Sigmoid colon (tissue), 7 donors: ENCODE results near the gene SLCO2B1. TPM values are rescaled to one million over a fixed set of nuclear protein-coding genes. Genes with fewer than 3 reads are reported as not detected.

Source experiments
- DNase-seq: peaks from one replicate; pipeline ENCODE4 v3.0.0-alpha.2; 2019
- H3K27ac ChIP-seq, 4 donors: fragments of 200-600 bp; sonication (generic); one replicate each; pipeline ENCODE4 v1.5.1; 2016 to 2019; ENCODE audit warnings: mild to moderate bottlenecking in 1 of 4
- H3K27me3 ChIP-seq, 3 donors: fragments of 200-600 bp; sonication (generic); one replicate each; pipeline ENCODE4 v1.5.1; 2019; ENCODE audit warnings: mild to moderate bottlenecking in 1 of 3
- H3K36me3 ChIP-seq, 4 donors: fragments of 200-600 bp; sonication (generic); one replicate each; pipeline ENCODE4 v1.5.1; 2016 to 2019
- H3K4me1 ChIP-seq, 4 donors: fragments of 200-600 bp; sonication (generic); one replicate each; pipeline ENCODE4 v1.5.1; 2017 to 2019
- H3K4me3 ChIP-seq, 4 donors: fragments of 200-600 bp; sonication (generic); one replicate each; pipeline ENCODE4 v1.5.1; 2017 to 2019; ENCODE audit warnings: mild to moderate bottlenecking in 2 of 4, moderate library complexity in 1 of 4
- H3K9me3 ChIP-seq, 4 donors: fragments of 200-600 bp in 3 of 4; sonication (generic) in 3 of 4; one replicate each; pipeline versions ENCODE4 v1.5.1 to v1.6.1; 2013 to 2019
- CTCF ChIP-seq, 4 experiments: fragments of 450-650 bp in 3 of 4; fragments of 200-600 bp in 1 of 4; IDR thresholded peaks; one replicate each; pipeline ENCODE4 v1.5.1; 2016 to 2019; ENCODE audit warnings: antibody characterized with exemption in 4 of 4, mild to moderate bottlenecking in 3 of 4, moderate library complexity in 2 of 4
- EP300 ChIP-seq, 4 donors: sonication (generic); formaldehyde crosslinking; IDR thresholded peaks; one replicate each; pipeline ENCODE4 v1.6.1; 2017; ENCODE audit warnings: antibody characterized with exemption in 4 of 4
- POLR2A ChIP-seq, 2 donors: fragments of 450-650 bp; IDR thresholded peaks; one replicate each; pipeline ENCODE4 v1.6.1; 2016; ENCODE audit warnings: antibody characterized with exemption in 2 of 2, mild to moderate bottlenecking in 2 of 2, moderate library complexity in 2 of 2
- POLR2AphosphoS5 ChIP-seq, 4 donors: sonication (generic); formaldehyde crosslinking; IDR thresholded peaks; one replicate each; pipeline ENCODE4 v1.6.1; 2017; ENCODE audit warnings: antibody characterized with exemption in 4 of 4
- WGBS, 2 donors: extraction: QIAGEN DNeasy Blood & Tissue Kit; methylation state at CpG; one replicate each; pipeline ENCODE4 v1.1.7; 2013; 5-methylcytosine and 5-hydroxymethylcytosine counted together
- intact Hi-C: fragments of 100-400 bp; cut with DNase I; formaldehyde crosslinking; loops from one replicate; pipeline ENCODE4 v1.15.1; 2023
- polyA plus RNA-seq, 3 donors: library from polyadenylated mRNA; stranded (reverse); fragments of 200-250 nt; gene quantifications; one replicate each; pipeline ENCODE4 v1.2.3, GENCODE V29; 2013
- total RNA-seq, 4 donors: library from RNA; depleted of rRNA; stranded (reverse); fragments of >200 nt; gene quantifications; one replicate each; pipeline ENCODE4 v1.1.0, GENCODE V29; 2016
- donor health status: healthy with polysubstance abuse.
- donor health status: Bipolar disorder and iron deficiency.
- donor health status: healthy.

The SLCO2B1 gene
- total and polyA plus RNA-seq, 7 donors, result 7.8 to 47.0 (median 29.2) TPM

- TF ChIP-seq CTCF (IDR thresholded peaks at IDR 0.05) (no peak), POLR2AphosphoS5 (IDR thresholded peaks at IDR 0.05) (no peak), POLR2A (IDR thresholded peaks at IDR 0.05) (no peak), EP300 (IDR thresholded peaks at IDR 0.05) (no peak)
- H3K27me3 ChIP-seq, result no peaks in the 10 kb centered on the region
- peak; percentile 57 for DNase-seq
- no peaks in the 10 kb centered on the region for H3K4me1 ChIP-seq
- no peak overlapping the region for H3K27ac ChIP-seq
- no peaks in the 10 kb centered on the region for H3K36me3 ChIP-seq
- H3K9me3 ChIP-seq, result no peaks in the 10 kb centered on the region
- H3K4me3 ChIP-seq, result no peak overlapping the region
- 87 to 90% methylated on average over 10 of the region's 10 CpGs for WGBS, 2 donors
- intact Hi-C loops, result loop anchor here (2.0 kb wide), 1 partner anchor 63 kb away; no protein-coding TSS in a partner anchor
Observed at GRCh38 chr11:75204012-75204674, 53.2 kb downstream of the SLCO2B1 start.

GRCh38 chr11:75204685-75205563 lies 54.0 kb downstream of the SLCO2B1 start:
- peak; percentile 87 for DNase-seq
- Histone ChIP-seq H3K4me1 (no peaks in the 10 kb centered on the region), H3K4me3 (no peak overlapping the region), H3K27me3 (no peaks in the 10 kb centered on the region), H3K27ac (no peak overlapping the region), H3K36me3 (no peaks in the 10 kb centered on the region), H3K9me3 (no peaks in the 10 kb centered on the region)
- 15 to 30% methylated on average over 9 of the region's 9 CpGs for WGBS, 2 donors
- intact Hi-C loops, result loop anchor here (2.0 kb wide), 1 partner anchor 64 kb away; no protein-coding TSS in a partner anchor
- TF ChIP-seq CTCF (IDR thresholded peaks at IDR 0.05) (peak; percentile 25 to 72 (median 66)), POLR2AphosphoS5 (IDR thresholded peaks at IDR 0.05) (no peak)

- Histone ChIP-seq H3K27me3 (no peaks in the 10 kb centered on the region), H3K27ac (no peak overlapping the region), H3K36me3 (no peaks in the 10 kb centered on the region), H3K4me3 (no peak overlapping the region), H3K9me3 (no peaks in the 10 kb centered on the region), H3K4me1 (no peaks in the 10 kb centered on the region)
- 40 to 65% methylated on average over 5 of the region's 5 CpGs for WGBS, 2 donors
- TF ChIP-seq POLR2A (IDR thresholded peaks at IDR 0.05) (no peak), POLR2AphosphoS5 (IDR thresholded peaks at IDR 0.05) (no peak), EP300 (IDR thresholded peaks at IDR 0.05) (no peak), CTCF (IDR thresholded peaks at IDR 0.05) (no peak)
- peak; percentile 21 for DNase-seq
- intact Hi-C loops, result loop anchor here (2.0 kb wide), 1 partner anchor 65 kb away; no protein-coding TSS in a partner anchor
Observed at GRCh38 chr11:75205564-75206020, 54.7 kb downstream of the SLCO2B1 start.

GRCh38 chr11:75208446-75208845 lies 57.5 kb downstream of the SLCO2B1 start:
- Histone ChIP-seq H3K4me1 (no peaks in the 10 kb centered on the region), H3K9me3 (no peaks in the 10 kb centered on the region), H3K27me3 (no peaks in the 10 kb centered on the region), H3K4me3 (no peak overlapping the region), H3K27ac (no peak overlapping the region), H3K36me3 (no peaks in the 10 kb centered on the region)
- intact Hi-C loops, result no loop called here
- WGBS, 2 donors, result 26 to 33% methylated on average over 2 of the region's 2 CpGs
- TF ChIP-seq CTCF (IDR thresholded peaks at IDR 0.05) (no peak), POLR2A (IDR thresholded peaks at IDR 0.05) (no peak), POLR2AphosphoS5 (IDR thresholded peaks at IDR 0.05) (no peak), EP300 (IDR thresholded peaks at IDR 0.05) (no peak)
- no peak for DNase-seq
